NCI-H1092 treated with DMSO at 0.1 percent for 48 hours (cell line): ENCODE measurements around the gene FRS3.
"Not testable (repeated sequence)": the region's sequence is repeated elsewhere in the genome, so short reads cannot be mapped to it uniquely, and the experiment has no call there.

Experiments used
- DNase-seq: peaks from one replicate; lab custom pipeline; 2025; lab: John Stamatoyannopoulos, UW

FRS3 gene, protein sequence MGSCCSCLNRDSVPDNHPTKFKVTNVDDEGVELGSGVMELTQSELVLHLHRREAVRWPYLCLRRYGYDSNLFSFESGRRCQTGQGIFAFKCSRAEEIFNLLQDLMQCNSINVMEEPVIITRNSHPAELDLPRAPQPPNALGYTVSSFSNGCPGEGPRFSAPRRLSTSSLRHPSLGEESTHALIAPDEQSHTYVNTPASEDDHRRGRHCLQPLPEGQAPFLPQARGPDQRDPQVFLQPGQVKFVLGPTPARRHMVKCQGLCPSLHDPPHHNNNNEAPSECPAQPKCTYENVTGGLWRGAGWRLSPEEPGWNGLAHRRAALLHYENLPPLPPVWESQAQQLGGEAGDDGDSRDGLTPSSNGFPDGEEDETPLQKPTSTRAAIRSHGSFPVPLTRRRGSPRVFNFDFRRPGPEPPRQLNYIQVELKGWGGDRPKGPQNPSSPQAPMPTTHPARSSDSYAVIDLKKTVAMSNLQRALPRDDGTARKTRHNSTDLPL

DNA sequence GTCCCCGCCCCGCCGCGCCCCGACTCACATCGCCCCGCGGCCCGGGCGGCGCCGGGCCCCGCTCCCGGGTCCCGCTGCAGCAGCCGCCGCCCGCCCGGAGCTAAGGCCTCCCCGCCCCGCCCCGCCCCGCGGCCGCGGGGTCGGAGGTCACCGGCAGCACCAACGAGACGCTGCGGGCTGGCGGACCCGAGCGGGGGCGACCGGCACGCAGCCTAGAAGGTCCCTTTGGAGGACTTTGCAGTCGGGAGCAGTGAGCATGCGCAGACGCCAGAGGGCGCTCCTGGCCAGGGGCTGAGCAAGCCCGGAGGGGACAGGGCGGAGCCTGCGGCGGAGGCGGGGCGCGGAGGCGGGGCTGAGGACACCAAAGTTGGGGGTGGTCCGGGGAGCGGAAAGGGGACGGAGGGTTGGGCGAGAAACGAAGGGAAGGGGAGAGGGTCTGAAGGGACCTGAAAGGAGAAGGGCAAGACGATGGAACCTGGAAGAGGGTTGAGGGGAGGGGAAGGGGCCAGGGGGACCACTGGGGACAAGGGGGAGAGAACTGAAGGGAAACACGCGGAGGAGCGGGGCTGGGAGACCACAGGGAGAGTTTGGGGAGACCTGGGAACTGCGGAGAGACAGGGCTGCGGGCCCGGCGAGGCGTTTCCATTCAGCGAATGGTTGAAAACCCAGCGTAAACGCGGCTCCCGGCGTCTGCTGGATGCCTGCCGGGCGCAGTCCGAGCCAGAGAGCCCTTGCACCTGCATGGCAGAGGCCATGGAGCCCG lies at the start of gene FRS3:
Gene FRS3, minus strand, starts transcription at position 113 of the 763 bp plus-strand sequence. CDS start 2,913 bp downstream, outside the sequence.
- peak; percentile 87 for DNase-seq

DNA sequence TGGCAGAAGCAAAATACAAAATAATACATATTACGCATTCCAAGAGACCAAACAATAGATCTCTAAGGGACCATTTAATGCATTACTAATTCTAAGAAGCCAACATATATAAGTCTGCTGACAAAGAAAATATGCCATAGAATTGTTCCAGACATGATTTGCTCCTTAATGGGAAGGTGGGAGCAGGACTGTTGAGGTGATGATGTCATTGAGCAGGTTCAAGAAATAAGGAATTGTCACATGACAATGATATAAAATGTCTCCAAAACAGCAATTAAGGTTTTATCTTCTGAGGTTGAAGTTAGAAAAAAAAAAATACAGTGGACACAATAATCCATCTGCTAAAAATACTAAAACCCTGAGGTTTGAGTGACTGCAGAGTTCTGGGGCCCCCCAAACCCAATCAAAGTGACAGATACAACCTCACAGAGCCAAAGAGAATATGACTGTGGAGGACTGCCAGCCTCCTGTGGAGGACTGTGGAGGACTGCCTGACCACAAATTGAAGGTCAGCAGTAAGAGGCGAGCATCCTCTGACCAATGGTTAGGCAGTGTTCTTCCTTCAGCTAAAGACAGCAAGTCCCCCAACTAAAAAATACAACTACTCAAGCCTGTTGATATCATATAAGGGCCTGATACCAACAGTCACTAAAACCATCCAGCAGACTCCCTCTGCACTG lies 46.8 kb upstream of the FRS3 start:
- no peak for DNase-seq

DNA sequence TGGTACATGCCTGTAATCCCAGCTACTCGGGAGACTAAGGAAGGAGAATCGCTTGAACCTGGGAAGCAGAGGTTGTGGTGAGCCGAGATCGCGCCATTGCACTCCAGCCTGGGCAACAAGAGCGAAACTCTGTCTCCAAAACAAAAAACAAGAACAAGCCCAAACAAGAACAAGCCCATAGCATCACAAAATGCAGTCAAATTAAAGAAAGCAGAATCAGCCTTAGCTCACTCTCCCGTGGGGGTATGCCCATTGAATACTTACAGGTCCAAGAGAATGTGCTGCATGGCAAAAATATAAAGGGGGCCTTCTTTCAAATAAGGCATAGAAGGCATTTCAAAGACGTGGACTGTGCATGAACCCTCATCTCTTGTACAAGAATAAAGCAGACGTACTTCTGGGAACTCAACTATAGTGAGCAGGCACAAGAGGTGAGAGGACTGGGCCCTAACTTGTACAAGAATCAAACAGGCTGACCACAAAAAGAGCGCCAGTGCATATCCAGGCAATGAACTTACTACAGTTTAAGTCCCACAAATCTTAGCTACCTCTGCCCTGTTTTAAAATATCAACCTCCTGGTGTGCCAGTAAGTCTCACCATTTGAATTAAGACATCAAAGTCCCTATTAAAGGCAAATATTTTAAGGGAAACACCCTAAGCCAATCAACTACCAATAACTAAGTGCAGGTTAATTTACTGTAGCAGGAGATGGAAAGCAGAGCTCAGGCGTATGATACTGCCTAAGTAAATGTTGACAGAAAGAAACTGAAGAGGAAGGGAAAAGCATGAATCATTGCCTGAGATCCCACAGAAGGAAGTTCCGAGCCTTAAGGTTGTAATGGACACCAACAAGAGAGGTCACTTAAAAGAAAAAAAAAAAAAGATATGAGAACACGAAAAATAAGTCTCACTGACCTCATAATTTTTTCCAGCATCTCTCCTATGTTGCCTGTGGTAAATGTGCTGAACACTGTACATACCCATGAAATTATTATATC lies 45.2 kb upstream of the FRS3 start:
- no peak for DNase-seq

DNA sequence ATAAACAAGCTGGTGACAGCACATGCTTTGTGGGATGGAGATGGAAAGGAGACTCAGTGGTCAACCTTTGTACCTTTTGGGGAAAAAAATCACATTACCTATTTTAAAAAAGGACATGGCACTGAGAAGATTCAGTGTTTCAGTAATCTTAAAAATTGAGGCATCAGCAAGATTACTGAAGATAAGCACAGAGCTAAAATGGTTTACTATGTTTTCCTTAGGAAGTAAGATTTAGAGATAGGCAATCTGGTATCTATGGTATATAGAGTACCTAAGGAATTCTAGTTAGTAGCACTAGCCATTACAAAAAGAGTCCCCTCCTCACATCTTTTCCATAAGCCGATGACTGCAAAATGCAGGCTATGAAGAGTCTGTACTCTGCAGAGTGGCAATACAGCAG lies 43.5 kb upstream of the FRS3 start:
- no peak for DNase-seq

DNA sequence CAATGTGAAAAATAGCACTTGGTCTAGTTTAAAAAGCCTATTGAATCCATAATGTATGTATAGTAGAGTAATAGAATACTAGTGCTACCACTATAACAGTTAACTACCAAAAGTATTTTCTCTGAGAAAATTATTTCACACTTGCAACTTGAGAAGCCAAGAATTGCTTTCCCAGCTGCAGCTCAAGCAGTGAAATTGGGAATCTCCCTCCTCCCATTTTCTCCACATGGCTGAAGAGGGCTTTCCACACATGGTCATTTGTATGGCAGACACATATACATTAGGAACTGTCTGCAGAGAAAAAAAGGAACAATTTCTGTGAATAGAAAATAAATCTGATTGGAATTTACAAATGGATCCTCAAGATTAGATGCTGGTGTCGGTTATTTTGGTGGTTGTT lies 42.3 kb upstream of the FRS3 start:
- no peak for DNase-seq

DNA sequence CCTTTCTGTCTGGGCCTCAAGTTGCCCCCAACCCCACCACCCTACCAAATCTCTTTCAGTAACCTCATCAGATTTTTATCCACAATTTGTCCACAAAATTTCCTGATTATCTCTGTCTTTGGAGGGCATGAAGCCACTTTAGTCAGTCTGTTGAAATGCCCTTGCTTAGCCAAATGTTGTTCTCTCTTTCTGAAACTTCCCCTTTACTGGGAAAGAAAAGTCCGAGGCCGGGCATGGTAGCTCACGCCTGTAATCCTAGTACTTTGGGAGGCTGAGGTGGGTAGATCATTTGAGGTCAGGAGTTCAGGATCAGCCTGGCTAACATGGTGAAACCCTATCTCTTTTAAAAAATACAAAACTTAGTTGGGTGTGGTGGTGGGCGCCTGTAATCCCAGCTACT lies 41.6 kb upstream of the FRS3 start:
- no peak for DNase-seq

DNA sequence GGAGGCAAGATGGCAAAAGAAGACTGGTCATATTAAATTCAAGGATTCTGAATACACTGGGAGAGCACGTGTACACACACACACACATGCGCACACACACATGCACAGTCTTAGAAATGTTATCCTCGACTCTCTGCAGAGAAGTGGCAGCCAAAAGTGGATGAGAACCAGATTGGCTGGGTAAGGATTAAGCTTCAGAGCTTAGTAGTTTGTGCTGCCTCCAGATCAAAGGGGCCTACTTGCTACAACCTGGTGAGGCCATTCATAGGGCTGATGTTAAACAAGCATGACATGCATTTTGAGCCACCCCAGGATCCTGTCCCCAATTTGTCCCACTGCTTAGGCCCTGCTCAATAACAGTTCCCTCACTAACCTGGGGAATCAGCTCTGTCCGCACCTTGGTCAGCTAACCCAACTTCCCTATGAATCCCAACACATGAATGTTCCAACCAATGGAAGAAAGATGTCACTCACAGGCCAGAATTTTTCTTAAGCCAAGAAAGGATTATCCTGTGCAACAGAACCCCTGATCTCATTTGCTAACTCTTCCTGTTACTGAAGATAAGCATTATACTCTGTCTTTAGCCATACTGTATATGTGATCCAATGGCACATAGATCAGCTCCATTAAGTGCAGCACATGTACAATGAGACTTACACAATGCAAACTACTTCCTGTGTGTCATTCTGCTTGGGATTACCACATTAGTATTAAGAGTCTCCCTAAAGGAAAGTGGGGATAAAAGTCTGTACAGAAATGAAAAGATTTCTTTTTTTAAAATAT lies 38.8 kb upstream of the FRS3 start:
- no peak for DNase-seq

DNA sequence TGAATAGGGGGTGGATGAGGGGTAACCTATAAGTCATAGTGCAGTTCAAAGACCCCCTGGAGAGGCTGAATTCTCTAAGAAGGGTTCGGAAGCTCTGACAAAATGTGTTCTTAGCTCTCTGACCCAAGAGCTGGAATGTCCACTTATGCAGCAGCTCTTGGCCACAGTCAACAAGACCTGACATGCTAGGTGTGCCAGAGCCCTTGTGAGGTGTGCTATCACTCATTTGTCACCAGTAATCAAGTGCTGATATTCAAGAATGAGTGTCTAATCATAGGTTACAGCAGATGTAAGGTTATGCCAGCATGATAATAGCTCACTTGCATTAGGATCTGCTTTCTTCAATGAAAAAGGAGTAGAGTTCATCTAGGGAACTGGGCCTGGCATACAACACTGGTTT lies 35.9 kb upstream of the FRS3 start:
- DNase-seq: no peak

DNA sequence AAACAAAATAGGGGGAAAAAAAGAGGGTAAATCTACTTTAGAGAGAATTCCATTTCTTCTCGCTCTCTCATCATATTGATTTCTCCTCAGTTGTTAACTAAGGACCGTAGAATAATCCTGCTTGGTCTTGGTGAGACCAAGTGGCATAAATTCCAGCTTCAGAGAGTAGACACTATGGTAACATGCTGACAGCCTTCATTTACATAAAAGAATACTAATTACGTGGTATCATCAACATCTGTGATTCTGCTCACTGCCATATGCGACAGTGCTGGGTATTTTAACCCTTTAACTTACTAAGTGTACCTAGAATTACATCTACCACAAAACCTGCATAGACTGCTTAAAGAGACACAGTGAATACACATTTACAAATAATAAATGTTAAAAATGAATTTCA lies 34.9 kb upstream of the FRS3 start:
- no peak for DNase-seq

DNA sequence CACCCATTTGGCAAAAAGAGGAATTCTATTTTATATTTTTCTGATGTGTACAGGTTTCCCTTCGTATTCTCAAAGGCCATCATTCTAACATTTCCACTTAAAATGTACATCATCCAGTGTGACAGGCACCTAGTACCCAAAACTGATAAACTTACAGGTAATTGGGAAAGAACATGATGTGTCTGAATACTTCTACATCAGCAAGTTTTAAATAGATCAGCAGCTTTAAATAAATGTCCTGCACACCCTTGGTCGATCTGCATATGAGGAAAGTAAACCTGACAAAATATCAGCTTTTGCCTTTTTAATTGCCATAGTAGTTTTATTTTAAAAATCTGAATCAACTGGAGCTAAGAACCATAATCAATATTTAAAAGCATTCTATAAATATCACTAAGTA lies 34.3 kb upstream of the FRS3 start:
- DNase-seq: no peak

DNA sequence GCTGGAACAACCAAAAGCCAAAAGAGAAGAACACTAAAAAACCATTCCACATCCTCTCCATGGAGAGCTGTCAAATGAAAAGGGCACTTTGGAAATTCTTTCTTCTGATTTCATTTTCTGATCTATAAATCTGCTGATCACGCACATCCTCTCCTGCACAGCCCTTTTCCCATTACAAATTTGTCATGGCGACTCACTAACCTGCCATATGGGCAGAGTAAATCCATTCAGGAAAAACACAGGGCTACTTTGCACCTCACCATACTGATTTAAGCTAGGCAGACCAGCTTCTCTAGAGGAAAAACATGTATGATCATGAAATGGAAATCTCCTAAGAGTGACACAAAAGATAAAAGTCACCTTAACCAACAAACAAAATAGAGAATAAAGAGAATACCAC lies 33.8 kb upstream of the FRS3 start:
- DNase-seq: no peak

DNA sequence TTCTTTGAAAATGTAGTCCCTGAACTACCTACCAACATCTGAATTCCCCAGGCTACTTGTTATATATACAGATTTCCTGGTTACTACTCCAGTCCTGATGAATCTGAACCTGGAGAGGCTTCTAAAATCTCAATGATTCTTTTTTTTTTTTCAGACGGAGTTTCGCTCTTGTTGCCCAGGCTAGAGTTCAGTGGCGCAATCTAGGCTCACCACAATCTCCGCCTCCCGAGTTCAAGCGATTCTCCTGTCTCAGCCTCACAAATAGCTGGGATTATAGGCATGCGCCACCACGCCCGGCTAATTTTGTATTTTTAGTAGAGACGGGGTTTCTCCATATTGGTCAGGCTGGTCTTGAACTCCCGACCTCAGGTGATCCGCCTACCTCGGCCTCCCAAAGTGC lies 32.2 kb upstream of the FRS3 start:
- DNase-seq: not testable (repeated sequence)

DNA sequence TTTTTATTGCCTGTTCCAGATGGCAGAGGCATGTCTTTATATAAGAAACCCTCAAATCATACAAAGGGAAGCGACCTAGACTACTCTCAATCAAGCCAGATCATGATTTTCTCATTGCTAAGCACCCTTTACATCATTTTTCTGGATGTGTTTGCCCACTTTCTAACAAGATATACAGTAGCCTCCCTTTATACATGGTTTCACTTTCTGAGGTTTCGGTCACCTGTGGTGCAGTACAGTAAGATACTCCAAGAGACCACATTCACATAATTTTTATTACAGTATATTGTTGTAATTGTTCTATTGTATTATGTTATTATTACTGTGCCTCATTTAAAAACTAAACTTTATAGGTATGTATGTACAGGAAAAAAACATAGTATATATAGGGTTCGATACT lies 31.4 kb upstream of the FRS3 start:
- DNase-seq: no peak

DNA sequence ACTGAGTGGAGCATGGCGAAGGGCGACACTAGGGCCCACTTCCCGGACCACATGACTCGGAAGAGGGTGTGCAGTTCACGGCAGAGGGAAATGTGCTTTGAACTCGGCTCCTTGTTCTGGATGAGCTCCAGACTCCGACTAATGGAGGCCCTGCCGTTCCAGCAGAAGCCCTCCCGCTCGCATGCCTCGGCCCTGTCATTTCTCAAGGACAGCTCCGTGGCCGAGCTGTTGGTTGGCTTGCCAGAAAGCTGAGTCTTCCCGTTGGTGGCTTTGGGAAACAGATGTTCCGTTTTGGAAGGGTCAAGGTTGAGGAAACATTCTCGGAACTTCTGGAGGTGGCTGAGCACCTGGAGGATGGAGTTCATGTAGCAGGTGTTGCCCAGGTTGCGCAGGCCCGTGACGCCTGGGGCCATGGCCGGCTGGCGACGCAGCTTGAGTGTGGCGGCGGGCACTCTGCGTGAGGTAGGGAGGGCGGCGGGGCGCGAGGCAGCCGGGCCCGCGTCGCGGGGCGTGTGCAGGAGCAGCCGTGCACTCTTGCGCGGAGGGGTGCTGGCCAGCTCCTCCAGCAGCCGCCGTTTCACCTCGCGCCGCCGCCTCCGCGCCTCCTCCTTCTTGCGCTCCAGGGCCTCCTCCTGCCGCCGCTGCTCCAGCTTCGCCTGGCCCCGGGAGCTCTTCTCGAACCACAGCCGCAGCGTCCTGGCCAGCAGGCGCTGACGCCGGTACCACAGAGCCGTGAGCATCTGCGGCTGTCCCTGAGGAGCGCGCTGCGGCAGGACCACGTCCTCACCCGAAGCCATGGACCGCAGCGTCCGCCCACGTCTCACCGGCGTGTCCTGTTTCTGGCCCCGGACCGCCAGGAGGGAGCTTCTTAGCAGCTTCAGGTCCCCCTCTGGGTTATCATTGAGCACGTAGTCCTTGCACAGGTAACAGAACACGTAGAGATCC lies 26.4 kb upstream of the FRS3 start:
- DNase-seq: no peak

DNA sequence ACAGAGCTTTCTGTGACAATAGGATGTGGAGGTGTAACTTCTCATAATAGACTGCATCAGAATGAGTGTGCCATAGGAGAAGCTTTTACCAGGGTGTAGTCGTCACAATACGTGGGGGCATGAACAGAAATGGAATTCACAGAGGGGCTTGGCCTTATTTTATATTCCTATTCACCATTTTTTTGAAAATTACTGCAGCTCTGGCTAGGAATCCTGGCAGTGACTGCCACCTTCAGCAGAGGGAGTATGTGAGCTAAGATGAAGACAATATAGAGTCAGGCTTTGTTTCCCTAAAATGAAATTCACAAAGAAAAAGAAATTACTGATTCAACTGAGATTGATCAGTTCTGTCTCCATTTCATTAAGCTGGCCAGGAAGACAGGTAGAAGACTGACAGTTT lies 21.7 kb upstream of the FRS3 start:
- no peak for DNase-seq

DNA sequence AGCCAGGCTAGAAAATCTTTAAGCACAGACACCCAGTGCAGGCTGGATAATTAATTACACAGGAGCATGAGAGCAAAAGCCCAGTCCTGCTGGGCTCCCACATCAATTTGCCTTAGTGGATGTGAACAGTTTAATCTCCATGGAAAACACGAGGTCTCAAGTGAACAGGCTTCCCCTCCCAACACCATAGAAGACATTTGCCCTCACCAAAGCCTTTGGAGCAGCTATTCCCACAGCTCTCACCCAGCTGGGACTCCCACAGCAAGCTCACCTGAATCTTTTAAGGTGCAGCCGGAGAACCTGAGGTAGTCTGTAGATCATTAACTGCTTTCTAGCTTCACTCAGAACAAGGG lies 19.8 kb upstream of the FRS3 start:
- DNase-seq: no peak

DNA sequence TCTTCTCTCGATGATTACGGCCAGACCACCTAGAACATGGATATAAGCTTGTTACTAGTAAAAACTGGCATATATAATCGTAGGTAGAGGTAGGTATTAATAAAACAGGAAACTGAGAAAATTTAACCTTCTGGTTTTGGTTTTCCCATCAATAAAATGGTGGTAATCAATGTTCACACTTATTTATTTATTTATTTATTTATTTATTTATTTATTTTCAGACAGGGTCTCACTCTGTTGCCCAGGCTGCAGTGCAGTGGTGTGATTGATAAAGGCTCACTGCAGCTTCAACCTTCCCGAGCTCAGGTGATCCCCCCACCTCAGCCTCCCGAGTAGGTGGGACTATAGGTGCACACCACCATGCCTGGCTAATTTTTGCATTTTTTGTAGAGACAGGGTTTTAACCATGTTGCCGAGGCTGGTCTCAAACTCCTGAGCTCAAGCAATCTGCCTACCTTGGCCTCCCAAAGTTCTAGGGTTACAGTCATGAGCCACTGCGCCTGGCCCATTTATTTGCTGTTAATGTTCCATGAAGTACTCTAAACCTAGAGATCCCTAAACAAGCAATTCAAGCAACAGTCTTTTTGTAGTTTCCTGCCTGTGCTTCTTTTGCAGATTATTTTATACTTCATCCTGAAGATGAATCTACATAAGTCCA lies 19.3 kb upstream of the FRS3 start:
- no peak for DNase-seq

DNA sequence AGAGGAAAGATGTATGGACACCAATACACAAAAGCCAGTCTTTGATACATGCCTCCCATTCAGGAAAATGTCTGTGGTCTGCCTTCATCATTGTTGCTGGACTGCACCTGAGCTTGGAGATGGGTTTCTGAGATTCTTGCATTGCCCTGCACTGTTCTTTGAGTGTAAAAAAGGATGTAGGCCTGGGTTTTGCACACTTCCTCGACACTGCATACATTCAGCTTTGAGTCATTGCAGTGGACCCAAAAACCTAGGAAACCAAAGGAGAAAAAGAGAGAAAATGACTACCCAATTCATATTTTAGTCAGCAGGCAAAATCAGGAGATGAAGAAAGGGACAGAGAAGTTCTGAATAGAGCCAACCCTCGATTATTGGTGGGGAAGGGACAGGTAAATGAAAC lies 16.8 kb upstream of the FRS3 start:
- DNase-seq: no peak

DNA sequence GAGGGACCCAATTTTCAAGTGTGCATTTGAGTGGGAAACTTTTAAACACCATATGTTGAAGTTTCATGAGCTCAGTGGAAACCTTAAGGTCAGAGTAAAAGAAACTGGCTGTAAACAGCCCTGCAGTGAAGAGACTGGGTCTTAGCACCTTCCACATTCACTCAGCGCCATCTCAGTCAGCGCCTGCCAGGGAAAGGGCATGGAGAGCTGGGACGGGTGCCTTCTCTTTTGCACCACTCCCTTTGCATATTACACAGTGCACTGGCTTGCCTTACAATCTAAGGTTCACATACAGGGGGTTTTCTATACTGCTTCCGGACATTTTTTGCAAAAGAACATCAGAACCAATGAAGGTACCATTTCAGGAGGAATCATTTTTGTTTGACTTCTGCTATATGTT lies 12.3 kb upstream of the FRS3 start:
- no peak for DNase-seq
